A204.1 (cell line): ENCODE results near the gene ZIC2.
"Not testable (repeated sequence)": the region's sequence is repeated elsewhere in the genome, so short reads cannot be mapped to it uniquely, and the experiment has no call there.

Experiments used
- FAIRE-seq: peaks from 2 replicates; lab custom pipeline; 2012; peaks lifted over from hg19 to GRCh38; lab: Jason Lieb, UNC

ZIC2 gene

DNA sequence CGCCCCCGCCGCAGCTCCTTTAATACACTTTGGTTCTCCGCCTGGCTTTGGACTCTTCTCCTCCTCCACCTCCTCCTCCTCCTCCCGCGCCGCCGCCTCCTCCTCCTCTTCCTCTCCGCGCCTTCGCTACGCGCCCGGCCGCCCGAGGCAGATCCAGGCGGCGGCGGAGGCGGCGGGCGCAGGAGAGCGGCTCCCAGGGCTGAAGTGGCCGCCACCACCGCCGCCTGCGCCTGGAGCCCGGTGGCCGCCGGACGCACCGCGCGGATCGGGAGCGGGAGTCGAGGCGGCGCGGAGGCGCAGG is at the start of gene ZIC2:
TSS of gene ZIC2 (plus strand) at position 50 of the 301 bp plus-strand sequence. CDS start 281 bp downstream, outside the sequence.
- no peak for FAIRE-seq

DNA sequence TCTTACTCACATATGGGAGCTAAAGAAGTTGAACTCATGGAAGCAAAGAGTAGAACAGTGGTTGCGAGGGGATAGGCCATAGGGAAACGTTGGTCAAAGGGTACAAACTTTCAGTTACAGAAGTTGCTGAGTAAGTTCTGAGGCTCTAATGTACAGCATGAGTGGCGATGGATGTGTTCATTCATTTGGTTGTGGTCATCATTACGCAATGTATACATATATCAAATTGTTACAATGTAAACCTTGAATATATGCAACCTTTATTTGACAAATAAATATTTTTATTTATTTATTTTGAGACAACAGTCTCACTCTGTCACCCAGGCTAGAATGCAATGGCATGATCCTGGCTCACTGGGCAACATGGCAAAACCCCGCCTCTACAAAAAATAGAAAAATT is 48.7 kb upstream of the ZIC2 start:
- no peak for FAIRE-seq

DNA sequence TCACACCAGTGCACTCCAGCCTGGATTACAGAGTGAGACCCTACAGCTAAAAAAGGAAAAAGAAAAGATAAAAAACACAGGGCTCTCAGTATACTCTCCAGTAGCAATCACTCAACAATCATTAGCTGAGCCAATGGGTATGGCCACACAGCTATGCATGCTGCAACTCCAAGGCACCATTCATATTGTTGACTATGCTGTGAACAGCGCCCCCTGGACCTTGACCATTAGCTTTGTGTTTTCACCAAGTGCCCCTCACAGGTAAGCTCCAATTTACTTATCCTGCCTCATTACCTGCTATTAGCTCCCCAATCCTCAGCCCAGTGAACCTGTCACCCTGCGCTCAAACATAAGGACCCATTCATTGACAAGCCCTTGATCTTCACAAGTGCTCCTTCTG is 45.8 kb upstream of the ZIC2 start:
- FAIRE-seq: no peak

DNA sequence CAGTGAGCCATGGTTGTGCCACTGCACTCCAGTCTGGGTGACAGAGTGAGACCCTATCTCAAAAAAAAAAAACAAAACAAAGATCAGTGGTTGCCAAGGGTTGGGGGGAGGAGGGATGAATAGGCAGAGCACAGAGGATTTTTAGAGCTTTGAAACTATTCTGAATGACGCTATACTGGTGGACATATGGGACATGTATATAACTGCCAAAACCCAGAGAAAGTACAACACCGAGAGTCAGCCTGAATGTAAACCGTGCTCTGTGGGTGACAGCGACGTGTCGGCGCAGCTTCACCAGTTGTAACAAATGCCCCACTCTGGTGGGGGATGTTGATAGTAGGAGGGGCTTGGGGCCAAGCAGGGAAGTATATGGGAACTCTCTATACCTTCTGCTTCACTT is 42.9 kb upstream of the ZIC2 start:
- FAIRE-seq: no peak

DNA sequence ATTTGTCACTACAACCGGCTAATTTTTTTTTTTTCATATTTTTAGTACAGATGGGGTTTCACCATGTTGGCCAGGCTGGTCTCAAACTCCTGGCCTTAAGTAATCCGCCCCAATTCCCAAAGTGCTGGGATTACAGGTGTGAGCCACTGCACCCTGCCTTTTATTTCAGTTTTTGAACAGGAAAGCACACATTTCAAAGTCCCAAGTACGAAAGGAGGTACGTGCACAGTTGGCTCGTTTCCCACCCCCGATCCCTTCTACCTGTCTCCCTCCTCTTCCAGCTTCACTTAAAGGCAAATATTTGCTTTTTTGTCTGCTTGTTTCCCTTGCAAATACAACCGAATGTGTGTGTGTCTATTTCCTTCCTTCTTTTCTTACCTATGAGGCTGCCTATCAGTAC is 40.5 kb upstream of the ZIC2 start:
- no peak for FAIRE-seq

DNA sequence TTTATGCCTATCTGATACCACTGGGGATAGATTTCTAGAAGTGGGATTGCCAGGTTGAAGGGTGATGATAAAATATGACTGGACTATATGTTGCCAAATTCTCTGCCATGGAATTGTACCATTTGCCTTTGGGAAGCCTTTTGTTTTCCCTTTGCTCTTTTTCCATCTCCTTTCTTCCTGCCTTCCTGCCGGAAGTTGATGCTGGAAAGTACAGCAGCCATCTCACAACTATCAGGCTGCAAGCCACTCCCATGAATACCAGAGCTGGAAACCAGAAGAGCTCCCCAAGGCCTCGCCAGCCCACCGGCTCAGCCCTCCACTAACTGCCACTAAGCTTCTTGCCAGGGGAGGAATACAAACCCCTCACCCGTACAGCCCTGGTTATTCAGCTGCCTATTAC is 39.7 kb upstream of the ZIC2 start:
- FAIRE-seq: no peak

DNA sequence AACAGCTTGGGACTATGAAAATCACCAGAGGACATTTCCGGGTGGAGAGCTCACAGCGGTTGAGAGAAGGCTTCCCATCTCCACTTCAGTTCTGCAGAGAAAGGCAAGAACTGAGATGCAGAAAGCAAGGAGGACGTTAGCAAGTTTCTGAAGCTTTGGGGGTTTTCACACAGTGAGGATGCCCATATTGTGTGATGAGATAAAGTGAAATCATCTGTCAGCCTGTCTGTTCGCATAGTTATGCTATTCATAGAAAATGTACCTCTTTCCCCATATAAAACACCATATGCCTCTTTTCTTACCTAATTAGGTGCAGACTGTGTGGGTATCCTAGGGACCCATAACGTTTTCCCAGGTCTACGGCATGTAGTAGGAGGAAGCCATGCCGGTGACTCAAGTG is 37.5 kb upstream of the ZIC2 start:
- no peak for FAIRE-seq

DNA sequence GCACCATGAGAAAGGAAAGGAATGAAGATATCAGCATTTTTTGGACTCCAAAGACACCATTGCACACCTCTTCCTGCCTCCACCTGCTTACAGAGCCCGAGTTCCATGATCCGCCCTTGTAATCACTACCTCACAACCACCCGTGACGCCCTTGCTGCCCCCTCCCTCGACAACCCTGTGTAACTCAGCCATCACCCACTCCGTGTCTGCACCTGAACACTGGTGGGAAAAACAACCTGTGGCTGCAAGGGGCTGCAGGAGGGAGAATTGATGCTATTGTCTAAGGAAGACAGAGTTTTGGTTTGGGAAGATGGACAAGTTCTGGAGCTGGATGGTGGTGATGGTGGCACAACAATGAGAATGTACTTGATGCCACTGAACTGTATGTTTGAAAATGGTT is 37.0 kb upstream of the ZIC2 start:
- FAIRE-seq: no peak

DNA sequence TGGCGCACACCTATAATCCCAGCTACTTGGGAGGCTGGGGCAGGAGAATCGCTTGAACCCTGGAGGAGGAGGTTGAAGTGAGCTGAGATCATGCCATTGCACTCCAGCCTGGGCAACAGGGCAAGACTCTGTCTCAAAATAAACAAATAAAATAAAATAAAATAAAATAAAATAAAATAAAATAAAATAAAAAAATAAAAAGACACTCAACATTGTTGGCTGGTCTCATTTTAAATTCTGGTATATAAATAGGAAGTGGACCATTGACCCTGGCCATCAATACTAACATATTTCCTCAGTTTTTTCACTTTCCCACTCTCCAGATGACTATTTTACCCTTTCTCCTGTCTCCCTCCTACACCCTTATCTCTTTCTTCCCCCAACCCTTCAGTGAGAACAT is 36.1 kb upstream of the ZIC2 start:
- not testable (repeated sequence) for FAIRE-seq

DNA sequence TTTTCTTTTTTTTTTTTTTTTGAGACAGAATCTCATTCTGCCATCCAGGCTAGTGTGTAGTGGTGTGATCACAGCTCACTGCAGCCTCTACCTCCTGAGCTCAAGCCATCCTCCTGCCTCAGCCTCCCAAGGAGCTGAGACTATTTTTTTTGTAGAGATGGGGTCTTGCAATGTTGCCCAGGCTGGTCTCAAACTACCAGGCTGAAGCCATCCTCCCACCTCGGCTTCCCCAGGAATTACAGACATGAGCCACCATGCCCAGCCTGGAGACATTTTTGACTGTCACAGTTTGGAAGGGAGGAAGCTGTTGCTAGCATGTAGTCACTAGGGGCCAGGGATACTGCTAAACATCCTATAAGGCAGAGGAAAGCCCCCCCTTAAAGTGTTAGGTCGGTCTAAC is 33.9 kb upstream of the ZIC2 start:
- FAIRE-seq: no peak

DNA sequence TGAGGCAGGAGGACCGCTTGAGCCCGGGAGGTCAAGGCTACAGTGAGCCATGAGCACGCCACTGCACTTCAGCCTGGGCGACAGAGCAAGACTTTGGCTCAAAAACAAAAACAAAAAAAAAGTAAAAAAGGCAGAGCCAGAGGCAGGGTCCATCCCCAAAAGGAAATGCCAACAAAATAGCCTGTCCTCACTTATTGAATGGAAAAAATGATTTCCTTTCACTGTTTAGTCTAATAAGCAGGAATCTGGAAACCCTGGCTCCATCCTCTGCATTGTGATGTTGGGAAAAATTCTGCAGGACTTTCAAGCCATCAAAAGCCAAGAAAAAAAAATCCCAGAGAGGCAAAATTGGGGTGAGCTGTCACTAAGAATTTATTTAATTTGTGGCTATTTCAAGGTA is 33.2 kb upstream of the ZIC2 start:
- FAIRE-seq: no peak

DNA sequence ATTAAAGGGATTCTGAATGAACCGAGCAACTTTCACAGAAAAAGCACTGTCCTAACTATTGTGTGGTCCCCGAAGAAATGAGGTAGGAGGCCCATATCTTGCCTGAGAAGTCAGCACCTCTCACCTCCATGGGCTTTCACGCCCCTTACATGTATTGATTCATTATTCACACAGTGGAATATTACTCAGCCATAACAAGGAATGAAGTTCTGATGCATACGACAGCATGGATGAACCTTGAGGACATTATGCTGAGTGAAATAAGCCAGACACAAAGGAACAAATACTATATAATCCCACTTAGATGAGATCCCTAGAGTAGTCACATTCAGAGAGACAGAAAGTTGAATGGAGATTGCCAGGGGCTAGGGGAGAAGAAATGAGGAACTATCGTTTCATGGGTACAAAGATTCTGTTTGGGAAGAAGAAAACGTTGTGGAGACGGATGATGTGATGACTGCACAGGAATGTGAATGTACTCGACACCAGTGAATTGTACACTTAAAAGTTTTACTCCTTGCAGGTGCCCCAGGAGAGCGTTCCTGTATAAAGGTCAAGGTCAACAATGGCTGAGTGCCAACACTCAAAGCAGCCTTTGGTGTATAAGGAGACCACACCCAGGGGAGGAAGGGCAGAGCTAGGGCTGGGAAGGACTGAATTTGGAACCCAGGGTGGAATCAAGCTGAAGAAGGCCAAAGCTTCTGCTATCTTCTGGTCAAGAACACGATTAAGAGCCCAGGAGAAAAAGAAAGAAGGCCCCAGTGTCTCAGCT is 32.5 kb upstream of the ZIC2 start:
- FAIRE-seq: no peak

DNA sequence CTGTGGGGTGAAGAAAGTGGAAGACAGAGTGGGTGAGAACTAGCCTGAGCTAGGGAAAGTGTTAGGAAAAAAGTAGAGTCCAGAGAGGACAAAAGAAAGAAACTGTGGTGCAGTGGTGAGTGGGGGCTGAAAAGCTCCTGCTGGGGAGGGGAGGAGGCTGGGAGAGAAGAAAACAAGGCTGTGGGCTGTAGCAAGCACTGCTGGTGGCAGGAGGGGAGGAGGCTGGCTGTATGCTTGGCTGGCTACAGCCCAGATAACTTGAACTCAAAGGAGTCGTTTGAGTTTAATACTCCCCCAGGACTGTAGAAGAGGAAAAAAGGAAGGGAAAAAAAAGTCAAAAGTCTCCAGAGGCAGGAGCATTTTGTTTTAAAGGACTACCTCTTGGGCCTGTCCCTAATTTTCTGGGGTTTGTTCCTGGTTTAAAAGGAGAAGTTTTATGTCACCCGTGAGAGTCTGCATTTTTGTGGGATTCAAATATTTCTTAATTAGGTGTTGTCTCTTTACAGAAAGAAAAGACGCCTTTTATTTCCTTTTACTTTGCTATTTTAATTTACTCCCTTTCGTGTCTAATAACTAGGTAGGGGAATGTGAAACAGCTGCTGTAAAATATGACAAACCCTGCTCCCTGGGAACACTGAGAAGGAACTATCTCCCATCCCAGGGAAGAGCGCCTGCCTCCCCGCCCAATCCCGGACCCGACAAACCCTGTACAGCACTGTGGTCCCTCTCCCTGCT is 31.7 kb upstream of the ZIC2 start:
- FAIRE-seq: no peak

DNA sequence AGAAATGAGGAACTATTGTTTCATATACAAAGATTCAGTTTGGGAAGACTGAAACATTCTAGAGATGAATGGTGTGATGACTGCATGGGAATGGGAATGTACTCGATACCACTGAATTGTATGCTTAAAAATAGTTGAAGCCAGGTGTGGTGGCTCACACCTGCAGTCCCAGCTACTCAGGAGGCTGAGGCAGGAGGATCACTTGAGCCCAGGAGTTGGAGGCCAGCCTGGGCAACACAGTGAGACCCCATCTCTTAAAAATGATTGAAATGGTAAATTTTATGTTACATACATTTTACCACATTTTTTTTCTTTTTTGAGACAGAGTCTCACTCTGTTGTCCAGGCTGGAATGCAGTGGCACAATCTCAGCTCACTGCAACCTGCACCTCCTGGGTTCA is 29.9 kb upstream of the ZIC2 start:
- not testable (repeated sequence) for FAIRE-seq

DNA sequence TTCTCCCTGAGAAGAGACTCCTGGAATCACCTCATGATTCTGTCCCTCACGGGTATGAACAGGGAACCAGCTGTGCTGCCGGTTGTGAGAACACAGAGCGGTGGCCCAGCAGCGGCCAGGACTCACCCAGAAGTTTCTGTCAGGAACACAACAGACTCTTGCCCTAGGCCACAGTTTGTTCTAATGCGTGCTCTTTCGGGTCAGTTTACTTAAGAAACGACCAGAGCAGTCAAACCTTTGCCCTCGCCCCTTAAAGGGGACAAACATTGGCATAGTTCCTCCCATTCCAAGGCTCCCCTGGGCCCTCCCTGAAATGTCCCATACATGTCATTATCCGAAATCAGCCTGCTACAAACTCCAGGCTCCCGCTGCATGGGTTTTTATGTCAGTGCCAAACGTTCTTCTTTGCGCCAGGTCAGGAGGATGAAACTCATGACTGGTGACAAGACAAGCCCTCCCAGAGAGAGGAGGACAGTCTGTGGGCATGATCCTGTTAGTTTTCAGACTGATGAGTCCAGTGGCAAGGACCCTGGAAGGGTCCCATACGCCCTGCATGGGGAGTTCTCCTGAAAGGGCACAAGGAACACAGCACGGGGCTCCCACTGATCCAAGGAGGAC is 28.3 kb upstream of the ZIC2 start:
- FAIRE-seq: no peak

DNA sequence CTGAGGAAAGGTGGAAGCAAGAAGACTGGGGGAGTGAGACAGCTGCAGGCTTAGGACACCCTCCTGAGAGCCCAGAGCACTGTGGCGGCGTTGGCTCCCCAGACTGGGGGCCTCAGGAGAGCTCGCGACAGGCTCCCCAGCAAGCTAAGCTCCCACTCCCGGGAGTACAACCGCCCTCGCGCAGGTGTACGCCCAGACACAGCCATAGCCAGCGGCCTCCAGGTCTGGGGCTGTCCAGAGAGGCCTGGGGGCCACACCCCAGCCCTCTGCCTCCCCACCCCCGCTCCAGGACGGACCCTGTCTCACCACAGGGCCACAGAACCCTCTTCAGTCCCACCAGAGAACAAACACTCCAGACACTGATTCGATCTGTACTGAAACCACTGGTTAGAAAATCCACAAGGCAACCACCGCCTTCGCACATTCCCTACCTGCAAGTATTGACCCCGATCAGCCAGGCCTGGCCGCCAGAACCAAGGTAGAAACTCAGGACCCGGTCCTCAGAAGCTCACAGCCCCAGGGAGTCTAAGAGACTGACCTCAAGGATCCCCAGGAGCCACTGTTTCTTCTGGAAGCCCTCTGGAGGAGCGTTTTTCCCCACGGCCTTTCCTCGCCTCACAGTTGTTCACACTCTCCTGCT is 26.4 kb upstream of the ZIC2 start:
- no peak for FAIRE-seq

DNA sequence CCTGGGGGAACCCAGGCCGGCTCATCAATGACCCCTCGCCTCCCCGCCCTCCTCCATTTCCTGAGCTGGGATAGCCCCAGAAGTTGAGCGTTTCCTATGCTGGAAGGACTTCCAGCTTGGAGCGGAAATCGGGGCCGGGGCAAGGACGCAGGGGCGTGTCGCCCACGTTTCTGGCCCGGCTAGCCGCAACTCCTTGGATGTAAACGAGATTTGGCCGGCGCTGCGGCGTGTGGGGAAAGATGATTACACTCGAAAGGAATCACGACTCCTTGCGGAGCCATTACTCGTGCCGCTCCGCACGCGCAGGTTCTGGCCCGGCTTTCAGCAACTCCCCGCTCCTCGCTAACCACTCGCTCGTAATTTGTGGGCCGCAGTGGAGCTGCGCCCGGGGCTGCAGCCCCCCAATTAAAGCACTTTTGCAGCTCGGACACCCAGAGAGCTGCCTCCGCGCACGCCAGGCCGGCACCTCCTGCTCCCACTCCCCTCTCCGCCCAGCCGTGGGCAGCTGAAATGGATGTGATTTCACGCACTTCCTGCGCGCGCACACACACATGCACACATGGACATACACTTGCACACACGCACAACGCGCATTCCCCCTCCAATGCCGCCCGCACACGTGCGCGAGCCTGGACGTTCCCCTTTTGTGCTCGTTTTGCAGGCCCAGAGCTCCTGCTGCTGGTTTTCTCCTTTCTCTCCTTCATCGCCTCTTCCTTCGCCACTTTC is 25.7 kb upstream of the ZIC2 start:
- FAIRE-seq: no peak

DNA sequence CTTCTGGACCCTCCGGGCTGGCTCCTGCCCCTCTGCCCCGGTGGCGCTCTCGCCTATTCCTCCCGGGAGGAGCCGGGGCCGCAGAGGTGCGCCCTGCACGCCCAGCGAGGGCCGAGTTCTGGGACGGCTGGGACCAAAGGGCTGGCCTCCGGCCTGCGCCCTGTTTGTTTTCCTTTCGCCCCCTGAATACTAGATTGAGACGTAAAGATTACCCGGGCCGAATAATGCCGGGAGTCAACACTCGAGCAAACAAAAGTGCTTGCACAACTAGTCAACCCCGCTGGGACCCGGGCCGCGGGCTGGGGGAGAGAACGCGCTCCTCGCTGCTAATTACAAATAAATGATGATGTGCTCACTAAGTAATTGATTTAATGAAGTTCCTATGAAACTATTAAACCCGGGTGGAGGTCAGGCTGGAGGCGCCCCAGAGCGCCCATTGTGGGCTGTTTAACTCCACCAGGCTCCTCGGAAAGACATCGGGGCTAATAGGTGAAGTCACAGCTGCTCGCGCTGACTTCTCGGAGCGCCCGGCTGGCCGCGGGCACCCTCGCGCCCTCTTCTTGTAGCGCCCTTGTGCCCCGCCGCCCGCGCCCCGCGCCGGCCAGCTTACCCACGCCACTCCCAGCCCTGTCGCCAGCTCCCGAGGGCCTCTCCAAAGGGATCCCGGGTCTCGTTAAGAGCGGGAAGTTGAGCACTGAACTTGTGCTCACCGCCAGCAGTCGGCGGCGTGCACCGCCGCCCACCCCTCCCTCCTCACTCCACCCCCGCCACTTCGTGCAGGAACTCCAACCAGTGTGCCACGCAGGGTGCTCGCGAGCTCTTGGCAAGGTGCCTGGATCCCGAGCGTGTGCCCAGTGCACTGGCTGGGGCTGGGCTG is 24.9 kb upstream of the ZIC2 start:
- no peak for FAIRE-seq

DNA sequence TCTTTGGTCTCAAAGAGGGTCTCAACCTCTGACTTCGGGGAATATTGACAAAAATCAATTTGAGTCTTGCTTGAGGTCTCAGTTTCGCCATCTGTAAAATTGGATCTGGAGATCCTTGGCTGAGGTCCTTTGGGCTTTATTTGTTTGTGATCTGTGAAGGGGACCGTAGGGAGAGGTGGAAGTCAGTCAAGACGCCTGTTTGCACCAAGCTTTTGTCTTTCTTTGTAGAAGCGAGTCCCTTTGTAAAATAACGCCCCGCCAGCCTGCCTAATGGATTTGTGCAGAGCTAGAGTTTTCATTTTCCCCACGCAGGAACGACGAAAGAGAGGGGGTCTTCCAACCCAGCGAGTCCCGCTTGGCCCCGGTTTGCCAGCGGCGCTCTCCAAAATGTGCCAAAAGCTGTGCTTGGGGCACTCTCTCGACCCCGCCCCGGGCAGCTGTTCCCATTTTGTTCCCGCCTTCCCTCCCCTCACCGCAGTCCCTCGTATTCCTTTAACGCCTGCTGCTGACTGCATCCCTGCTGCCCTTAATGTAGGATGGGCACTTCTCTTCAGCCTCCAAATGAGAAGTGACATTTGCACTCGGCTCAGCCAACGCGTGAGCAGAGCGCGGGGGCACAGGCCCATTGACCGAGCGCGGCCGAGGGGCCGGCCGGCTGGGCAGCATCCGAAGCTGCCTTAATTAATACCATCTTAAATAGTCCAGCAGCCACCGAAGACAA is 23.0 kb upstream of the ZIC2 start:
- no peak for FAIRE-seq

DNA sequence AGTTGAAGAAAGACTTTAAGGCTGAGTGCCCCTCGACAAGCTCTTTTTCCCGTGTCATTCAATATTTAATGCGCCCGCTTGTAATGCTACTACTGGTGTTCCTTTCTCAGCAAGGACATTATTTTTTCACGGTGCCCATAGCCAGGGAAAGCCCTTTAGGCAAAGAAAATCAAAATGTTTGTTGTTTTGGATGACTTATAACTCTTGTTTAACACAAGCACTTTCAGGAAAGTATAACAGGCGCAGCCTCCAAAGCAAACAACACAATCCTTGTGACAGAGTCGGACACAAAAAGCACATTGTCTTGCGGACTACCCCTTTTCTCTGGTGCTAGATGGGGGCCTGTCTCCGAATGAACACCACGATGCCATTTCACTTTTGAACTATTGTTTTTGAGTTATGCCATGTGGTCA is 22.5 kb upstream of the ZIC2 start:
- FAIRE-seq: no peak
